Subcutaneous adipose tissue (tissue), 4 donors: ENCODE results near the gene ALAS2. TPM values are rescaled to one million over a fixed set of nuclear protein-coding genes. Genes with fewer than 3 reads are reported as not detected.

ENCODE experiments used
- CTCF ChIP-seq: fragments of 450-650 bp; IDR thresholded peaks from one replicate; pipeline ENCODE4 v1.5.1; 2016; ENCODE audit warnings: low read depth, mild to moderate bottlenecking, control low read depth, antibody characterized with exemption, moderate library complexity
- total RNA-seq, 4 donors: library from RNA; depleted of rRNA; stranded (reverse); fragments of >200 nt; gene quantifications; one replicate each; pipeline ENCODE4 v1.1.0, GENCODE V29; 2016

The ALAS2 gene
- total RNA-seq, 4 donors from 2014 or later = 2.6 to 3.5 TPM; not detected in 2

GRCh38 chrX:55039471-55039870 is 8.7 kb upstream of the ALAS2 start:
- TF ChIP-seq CTCF = no peak

GRCh38 chrX:55033429-55033828 is 2.7 kb upstream of the ALAS2 start:
- TF ChIP-seq CTCF = no peak

- no peak for TF ChIP-seq CTCF
These were observed 1.5 kb downstream of the ALAS2 start for GRCh38 chrX:55029291-55029690.

- no peak for TF ChIP-seq CTCF
These were observed 2.2 kb downstream of the ALAS2 start for GRCh38 chrX:55028611-55029010.

GRCh38 chrX:55028040-55028439 is 2.7 kb downstream of the ALAS2 start:
- TF ChIP-seq CTCF = no peak

GRCh38 chrX:55026840-55027239 is 3.9 kb downstream of the ALAS2 start:
- no peak for TF ChIP-seq CTCF

- TF ChIP-seq CTCF = no peak
These were observed 4.6 kb downstream of the ALAS2 start for GRCh38 chrX:55026143-55026542.

- no peak for TF ChIP-seq CTCF
These were observed 15.9 kb downstream of the ALAS2 start for GRCh38 chrX:55014897-55015299.
